Prostate gland (tissue), 2 donors: ENCODE measurements around the gene RPLP2. TPM values are rescaled to one million over a fixed set of nuclear protein-coding genes. Genes with fewer than 3 reads are reported as not detected.

Experiments
- DNase-seq: peaks from one replicate; pipeline ENCODE4 v3.0.0-alpha.2; 2019; ENCODE audit warnings: low spot score
- H3K27ac ChIP-seq, 2 donors: fragments of 200-600 bp; sonication (generic); 2 replicates each; pipeline ENCODE4 v1.5.1; 2017 to 2019
- H3K27me3 ChIP-seq: fragments of 200-600 bp; sonication (generic); replicated peaks from 2 replicates; pipeline ENCODE4 v1.5.1; 2019; ENCODE audit not compliant: insufficient read depth
- H3K36me3 ChIP-seq, 2 donors: fragments of 200-600 bp; sonication (generic); 1 replicate in 1 of 2; 2 replicates in 1 of 2; pipeline versions ENCODE4 v1.5.1 to v1.8.1; 2017 to 2019
- H3K4me1 ChIP-seq: fragments of 200-600 bp; sonication (generic); replicated peaks from 2 replicates; pipeline ENCODE4 v1.5.1; 2019
- H3K4me3 ChIP-seq, 2 donors: fragments of 200-600 bp; sonication (generic); 2 replicates each; pipeline ENCODE4 v1.5.1; 2017 to 2019
- H3K9me3 ChIP-seq: fragments of 200-600 bp; sonication (generic); 2 replicates; pipeline ENCODE4 v1.5.1; 2017
- POLR2A ChIP-seq: fragments of 450-650 bp; IDR thresholded peaks from one replicate; pipeline ENCODE4 v1.6.1; 2016; ENCODE audit warnings: antibody characterized with exemption, mild to moderate bottlenecking
- POLR2AphosphoS5 ChIP-seq: sonication (generic); formaldehyde crosslinking; IDR thresholded peaks from one replicate; pipeline ENCODE4 v1.6.1; 2017; ENCODE audit warnings: antibody characterized with exemption
- WGBS: methylation state at CpG from one replicate; pipeline ENCODE4 v1.1.5; 2018; 5-methylcytosine and 5-hydroxymethylcytosine counted together
- intact Hi-C: fragments of 100-400 bp; cut with DNase I; formaldehyde crosslinking; loops from one replicate; pipeline ENCODE4 v1.14.2; 2022
- total RNA-seq, 2 donors: library from RNA; depleted of rRNA; stranded (reverse); fragments of >200 nt; gene quantifications; one replicate each; pipeline ENCODE4 v1.1.0, GENCODE V29; 2016
- TF ChIP-seq, protein P1 (sequence below), 4 experiments: fragments of 200-600 bp in 2 of 4; fragments of 450-650 bp in 2 of 4; sonication (generic) in 2 of 4; IDR thresholded peaks; 1 replicate in 3 of 4; 2 replicates in 1 of 4; pipeline ENCODE4 v1.5.1; 2016 to 2019; ENCODE audit warnings: antibody characterized with exemption in 4 of 4, mild to moderate bottlenecking in 2 of 4, moderate library complexity in 2 of 4

The RPLP2 gene
- total RNA-seq, 2 donors from 2014 or later: 431 to 906 TPM

DNA sequence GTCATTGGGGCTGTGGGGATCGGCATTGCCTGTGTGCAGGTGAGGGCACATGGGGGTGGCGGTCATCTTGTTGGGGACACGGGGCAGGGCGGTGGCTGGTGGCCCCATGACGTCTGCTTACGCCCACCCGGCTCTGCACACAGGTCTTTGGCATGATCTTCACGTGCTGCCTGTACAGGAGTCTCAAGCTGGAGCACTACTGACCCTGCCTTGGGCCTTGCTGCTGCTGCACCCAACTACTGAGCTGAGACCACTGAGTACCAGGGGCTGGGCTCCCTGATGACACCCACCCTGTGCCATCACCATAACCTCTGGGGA is 28.2 kb downstream of the RPLP2 start:
- Histone ChIP-seq H3K4me1 (peaks cover 24% of the 10 kb centered on the region), H3K27ac (no peak overlapping the region), H3K4me3 (no peak overlapping the region), H3K9me3 (no peaks in the 10 kb centered on the region), H3K36me3 (peaks cover 4 to 6% of the 10 kb centered on the region in 2 donors), H3K27me3 (no peaks in the 10 kb centered on the region)
- TF ChIP-seq POLR2A (no peak), POLR2AphosphoS5 (no peak)
- TF ChIP-seq, protein P1, sequence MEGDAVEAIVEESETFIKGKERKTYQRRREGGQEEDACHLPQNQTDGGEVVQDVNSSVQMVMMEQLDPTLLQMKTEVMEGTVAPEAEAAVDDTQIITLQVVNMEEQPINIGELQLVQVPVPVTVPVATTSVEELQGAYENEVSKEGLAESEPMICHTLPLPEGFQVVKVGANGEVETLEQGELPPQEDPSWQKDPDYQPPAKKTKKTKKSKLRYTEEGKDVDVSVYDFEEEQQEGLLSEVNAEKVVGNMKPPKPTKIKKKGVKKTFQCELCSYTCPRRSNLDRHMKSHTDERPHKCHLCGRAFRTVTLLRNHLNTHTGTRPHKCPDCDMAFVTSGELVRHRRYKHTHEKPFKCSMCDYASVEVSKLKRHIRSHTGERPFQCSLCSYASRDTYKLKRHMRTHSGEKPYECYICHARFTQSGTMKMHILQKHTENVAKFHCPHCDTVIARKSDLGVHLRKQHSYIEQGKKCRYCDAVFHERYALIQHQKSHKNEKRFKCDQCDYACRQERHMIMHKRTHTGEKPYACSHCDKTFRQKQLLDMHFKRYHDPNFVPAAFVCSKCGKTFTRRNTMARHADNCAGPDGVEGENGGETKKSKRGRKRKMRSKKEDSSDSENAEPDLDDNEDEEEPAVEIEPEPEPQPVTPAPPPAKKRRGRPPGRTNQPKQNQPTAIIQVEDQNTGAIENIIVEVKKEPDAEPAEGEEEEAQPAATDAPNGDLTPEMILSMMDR (IDR thresholded peaks at IDR 0.05): no peak
- no peak for DNase-seq
- WGBS: 82% methylated on average over 8 of the region's 8 CpGs
- intact Hi-C loops: no loop called here

DNA sequence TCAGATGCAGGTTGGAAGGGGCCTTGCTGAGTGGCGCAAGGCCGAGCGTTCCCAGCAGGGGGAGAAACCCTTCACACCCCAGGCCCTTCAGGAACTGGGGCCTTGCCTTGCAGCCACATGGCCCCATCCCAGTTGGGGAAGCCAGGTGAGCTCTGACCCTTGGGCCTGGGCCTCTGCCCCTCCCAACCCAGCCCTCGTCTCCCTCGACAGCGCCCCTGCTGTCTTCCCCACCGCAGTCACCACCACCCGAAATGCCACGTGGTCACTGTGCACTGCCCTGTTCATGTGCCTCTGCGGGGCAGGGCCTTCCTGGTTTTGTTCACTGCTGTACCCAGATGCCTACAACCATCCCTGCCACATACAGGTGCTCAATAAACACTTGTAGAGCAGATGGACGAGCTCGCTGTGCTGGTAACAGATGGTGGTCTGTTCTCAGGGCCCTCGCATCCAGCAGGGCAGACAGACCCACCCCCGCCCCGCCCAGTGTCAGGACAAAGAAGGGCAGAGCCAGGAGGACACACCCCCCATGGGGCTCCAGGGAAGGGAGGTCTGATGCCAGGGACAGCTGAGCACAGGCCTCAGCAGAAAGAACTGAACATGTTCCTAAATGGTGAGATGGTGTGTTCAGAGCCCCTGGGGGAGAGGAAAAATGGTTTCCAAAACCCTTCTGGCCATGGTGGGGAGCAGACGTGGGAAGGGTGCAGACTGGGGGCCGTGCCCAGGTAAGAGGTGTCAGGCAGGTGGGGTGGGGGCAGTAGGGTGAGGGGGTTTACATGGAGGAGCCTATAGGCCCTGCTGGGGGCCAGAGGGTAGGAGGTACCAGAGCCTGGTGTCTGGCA is 28.9 kb downstream of the RPLP2 start:
- Histone ChIP-seq H3K9me3 (no peaks in the 10 kb centered on the region), H3K4me1 (peaks cover 22% of the 10 kb centered on the region), H3K27me3 (no peaks in the 10 kb centered on the region), H3K36me3 (peaks cover 4 to 6% of the 10 kb centered on the region in 2 donors), H3K27ac (no peak overlapping the region), H3K4me3 (no peak overlapping the region)
- DNase-seq: no peak
- 67% methylated on average over 17 of the region's 17 CpGs for WGBS
- intact Hi-C loops: no loop called here
- TF ChIP-seq, protein P1 (IDR thresholded peaks at IDR 0.05): peak in 1 of 4 experiments; percentile 7
- no peak for TF ChIP-seq POLR2AphosphoS5

DNA sequence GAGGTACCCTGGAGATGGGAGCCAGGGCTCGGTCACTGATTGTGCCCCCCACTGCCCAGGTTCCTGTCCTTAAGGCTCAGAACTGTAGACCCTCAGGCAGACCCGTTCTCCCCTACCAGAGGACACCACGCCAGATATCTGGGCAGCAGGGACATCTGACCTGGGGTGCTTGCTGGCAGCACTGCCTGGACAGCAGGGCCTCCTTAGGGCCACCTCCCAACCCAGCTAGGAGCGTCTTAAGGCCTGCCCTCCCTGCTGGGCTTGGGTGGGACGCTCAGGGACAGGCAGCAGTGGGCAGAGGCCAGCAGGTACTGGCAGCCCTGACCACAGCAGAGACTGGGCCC is 29.5 kb downstream of the RPLP2 start:
- intact Hi-C loops: no loop called here
- Histone ChIP-seq H3K4me1 (peaks cover 21% of the 10 kb centered on the region), H3K4me3 (no peak overlapping the region), H3K27me3 (no peaks in the 10 kb centered on the region), H3K36me3 (peaks cover 4 to 6% of the 10 kb centered on the region in 2 donors), H3K9me3 (no peaks in the 10 kb centered on the region), H3K27ac (no peak overlapping the region)
- DNase-seq: no peak
- WGBS: 91% methylated on average over 4 of the region's 5 CpGs
- TF ChIP-seq POLR2AphosphoS5 (no peak), POLR2A (no peak)
- TF ChIP-seq, protein P1 (IDR thresholded peaks at IDR 0.05): no peak

DNA sequence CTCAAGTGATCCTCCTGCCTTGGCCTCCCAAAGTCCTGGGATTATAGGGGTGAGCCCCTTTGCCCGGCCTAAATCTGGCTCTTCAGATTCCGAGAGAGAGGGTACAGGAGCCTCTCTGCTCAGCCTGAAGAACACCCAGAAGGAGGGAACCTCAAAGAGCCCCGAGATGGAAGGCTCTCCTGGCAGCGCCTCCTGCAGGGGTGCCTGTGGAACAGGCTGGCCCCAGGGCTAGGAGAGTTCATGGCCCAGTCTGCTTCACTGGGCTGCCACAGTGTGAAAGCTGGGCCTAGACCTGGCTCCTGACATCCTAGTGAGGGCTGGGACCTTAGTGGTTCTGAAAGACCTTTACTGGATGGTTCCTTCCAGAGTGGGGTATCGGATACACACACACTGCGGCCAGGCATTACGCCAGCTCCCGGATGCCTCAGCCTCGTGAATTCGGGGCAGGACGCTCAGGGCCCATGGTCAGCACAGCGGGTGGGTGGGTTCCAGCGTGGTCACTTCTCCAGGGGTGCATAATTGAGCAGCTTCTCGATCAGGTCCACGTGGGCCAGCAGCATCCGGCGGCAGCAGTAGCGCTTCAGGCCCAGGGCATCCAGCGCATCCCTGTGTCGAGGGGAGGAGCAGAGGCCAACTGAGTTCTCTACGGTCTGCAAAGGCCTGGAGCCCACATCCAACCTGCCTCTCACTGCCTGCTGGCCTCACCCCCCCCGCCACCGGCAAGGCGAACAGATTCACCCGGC is 30.3 kb downstream of the RPLP2 start:
- intact Hi-C loops: loop anchor here (10.0 kb wide), 1 partner anchor 625 kb away; no protein-coding TSS in a partner anchor
- peaks cover 18% of the 10 kb centered on the region for H3K4me1 ChIP-seq
- WGBS: 78% methylated on average over 25 of the region's 25 CpGs
- no peak overlapping the region for H3K4me3 ChIP-seq
- TF ChIP-seq, protein P1 (IDR thresholded peaks at IDR 0.05): no peak
- TF ChIP-seq POLR2AphosphoS5 (no peak), POLR2A (no peak)
- no peaks in the 10 kb centered on the region for H3K9me3 ChIP-seq
- no peaks in the 10 kb centered on the region for H3K27me3 ChIP-seq
- DNase-seq: no peak
- no peak overlapping the region for H3K27ac ChIP-seq
- H3K36me3 ChIP-seq: peaks cover 4 to 6% of the 10 kb centered on the region in 2 donors
